Peyer's patch (tissue), 4 donors: ENCODE data around the gene SLC12A8. TPM values are rescaled to one million over a fixed set of nuclear protein-coding genes. Genes with fewer than 3 reads are reported as not detected.

Source experiments
- DNase-seq, 3 donors: peaks; one replicate each; pipeline ENCODE4 v3.0.0-alpha.2; 2017 to 2019
- H3K27ac ChIP-seq, 4 donors: fragments of 200-600 bp; sonication (generic); one replicate each; pipeline ENCODE4 v1.5.1; 2016 to 2019
- H3K27me3 ChIP-seq, 2 donors: fragments of 200-600 bp; sonication (generic); one replicate each; pipeline ENCODE4 v1.5.1; 2019
- H3K36me3 ChIP-seq, 3 donors: fragments of 200-600 bp; sonication (generic); one replicate each; pipeline ENCODE4 v1.5.1; 2016 to 2019
- H3K4me1 ChIP-seq, 4 donors: fragments of 200-600 bp; sonication (generic); one replicate each; pipeline ENCODE4 v1.5.1; 2016 to 2019
- H3K4me3 ChIP-seq, 4 donors: fragments of 200-600 bp; sonication (generic); 1 replicate in 3 of 4; 2 replicates in 1 of 4; pipeline ENCODE4 v1.5.1; 2016 to 2019; ENCODE audit warnings: mild to moderate bottlenecking in 1 of 4
- H3K9me3 ChIP-seq, 4 donors: fragments of 200-600 bp; sonication (generic); one replicate each; pipeline ENCODE4 v1.5.1; 2016 to 2019; ENCODE audit warnings: mild to moderate bottlenecking in 1 of 4
- CTCF ChIP-seq, 6 experiments: fragments of 450-650 bp in 4 of 6; fragments of 200-600 bp in 2 of 6; sonication (generic) in 1 of 6; IDR thresholded peaks; one replicate each; pipeline ENCODE4 v1.5.1; 2017 to 2019; ENCODE audit warnings: antibody characterized with exemption in 6 of 6, mild to moderate bottlenecking in 3 of 6, moderate library complexity in 1 of 6
- POLR2A ChIP-seq, 2 donors: fragments of 450-650 bp; IDR thresholded peaks; one replicate each; pipeline ENCODE4 v1.5.1; 2017; ENCODE audit warnings: antibody characterized with exemption in 2 of 2, mild to moderate bottlenecking in 2 of 2, moderate library complexity in 2 of 2
- total RNA-seq, 4 donors: library from RNA; depleted of rRNA; stranded (reverse); fragments of >200 nt; gene quantifications; one replicate each; pipeline ENCODE4 v1.1.0, GENCODE V29; 2016

SLC12A8 gene
- total RNA-seq, 4 donors from 2014 or later: 24.2 to 31.4 (median 26.3) TPM

- H3K4me3 ChIP-seq: peak overlapping the region; percentile 38 to 50 (median 46)
- TF ChIP-seq CTCF (IDR thresholded peaks at IDR 0.05) (peak in 3 of 6 experiments; percentile 11 to 22 (median 11)), POLR2A (IDR thresholded peaks at IDR 0.05) (no peak)
Observed at GRCh38 chr3:125141596-125142419, 70.7 kb downstream of the SLC12A8 start.

GRCh38 chr3:125140818-125141595 is 71.5 kb downstream of the SLC12A8 start:
- Histone ChIP-seq H3K9me3 (no peaks in the 10 kb centered on the region), H3K27ac (peak overlapping the region; percentile 10 to 56 (median 49)), H3K4me3 (peak overlapping the region; percentile 38 to 50 (median 46)), H3K36me3 (no peaks in the 10 kb centered on the region), H3K27me3 (no peaks in the 10 kb centered on the region), H3K4me1 (peaks cover 0 to 31% (median 5%) of the 10 kb centered on the region in 4 donors)
- no peak for DNase-seq
- TF ChIP-seq POLR2A (IDR thresholded peaks at IDR 0.05) (no peak), CTCF (IDR thresholded peaks at IDR 0.05) (no peak)

More at GRCh38 chr3:125141596-125142419, 70.7 kb downstream of the SLC12A8 start:
- peak overlapping the region; percentile 43 to 59 (median 56) for H3K27ac ChIP-seq
- H3K27me3 ChIP-seq: no peaks in the 10 kb centered on the region
- no peaks in the 10 kb centered on the region for H3K9me3 ChIP-seq
- H3K36me3 ChIP-seq: no peaks in the 10 kb centered on the region
- peaks cover 0 to 31% (median 7%) of the 10 kb centered on the region in 4 donors for H3K4me1 ChIP-seq
- DNase-seq: peak; percentile 65 to 90 (median 75)

- Histone ChIP-seq H3K4me3 (no peak overlapping the region), H3K27ac (peak overlapping the region in 1 of 4 donors; percentile 19), H3K27me3 (no peaks in the 10 kb centered on the region), H3K4me1 (peaks cover 0 to 31% (median 5%) of the 10 kb centered on the region in 4 donors), H3K36me3 (no peaks in the 10 kb centered on the region), H3K9me3 (no peaks in the 10 kb centered on the region)
- no peak for TF ChIP-seq CTCF (IDR thresholded peaks at IDR 0.05)
- no peak for TF ChIP-seq POLR2A (IDR thresholded peaks at IDR 0.05)
- DNase-seq: no peak
Observed at GRCh38 chr3:125140011-125140817, 72.3 kb downstream of the SLC12A8 start.

- no peak overlapping the region for H3K27ac ChIP-seq
- H3K4me3 ChIP-seq: no peak overlapping the region
- TF ChIP-seq POLR2A (IDR thresholded peaks at IDR 0.05) (no peak), CTCF (IDR thresholded peaks at IDR 0.05) (no peak)
- no peaks in the 10 kb centered on the region for H3K27me3 ChIP-seq
- no peaks in the 10 kb centered on the region for H3K9me3 ChIP-seq
- DNase-seq: no peak
- H3K36me3 ChIP-seq: no peaks in the 10 kb centered on the region
- peaks cover 0 to 27% (median 5%) of the 10 kb centered on the region in 4 donors for H3K4me1 ChIP-seq
Observed at GRCh38 chr3:125139386-125139785, 73.2 kb downstream of the SLC12A8 start.
